Measurements from ENCODE around the gene RBM38.

The RBM38 gene

DNA sequence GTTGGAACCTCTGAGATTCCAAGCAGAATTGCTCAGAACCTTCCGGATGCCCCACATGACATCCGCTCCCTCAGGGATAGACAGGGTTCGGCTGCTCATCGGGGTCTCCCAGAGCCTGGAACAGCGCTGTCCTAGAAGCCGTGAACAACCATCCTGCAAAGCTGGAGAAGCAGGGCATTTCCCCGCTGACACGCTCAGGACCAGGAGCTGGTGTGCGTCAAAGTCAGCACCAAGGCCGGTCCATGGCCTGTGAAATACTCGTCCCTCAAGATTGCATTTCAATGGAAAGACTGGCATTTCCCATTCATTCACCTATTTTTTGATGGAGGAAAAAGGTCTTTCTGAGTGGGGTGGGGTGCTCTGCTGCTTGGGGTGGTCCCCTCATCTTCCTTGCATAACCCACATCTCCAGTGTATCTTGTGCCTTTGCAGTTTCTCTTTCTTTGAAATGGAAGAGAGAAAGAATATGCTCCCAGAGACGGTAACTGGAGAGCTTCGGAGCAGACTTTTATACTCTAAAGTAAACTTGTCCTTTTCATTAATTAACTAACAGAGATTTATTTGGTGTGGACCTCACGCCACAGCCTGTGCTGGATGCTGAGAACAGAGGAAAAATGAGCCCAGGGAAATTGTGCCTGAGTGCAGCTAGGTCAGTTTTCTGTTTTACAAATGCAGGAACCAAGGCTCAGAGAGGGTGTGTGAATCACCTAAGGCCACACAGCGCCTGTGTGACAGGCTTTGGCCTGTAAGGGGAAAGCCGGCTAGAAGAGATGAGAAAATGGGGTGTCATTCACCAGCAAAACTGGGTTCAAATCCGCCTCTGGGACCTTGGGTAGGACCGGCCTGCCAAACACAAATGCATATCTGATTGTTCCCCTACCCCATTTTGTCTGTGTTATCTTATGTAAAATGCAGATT is 52.4 kb downstream of the RBM38 start:
- TF ChIP-seq, protein P1, sequence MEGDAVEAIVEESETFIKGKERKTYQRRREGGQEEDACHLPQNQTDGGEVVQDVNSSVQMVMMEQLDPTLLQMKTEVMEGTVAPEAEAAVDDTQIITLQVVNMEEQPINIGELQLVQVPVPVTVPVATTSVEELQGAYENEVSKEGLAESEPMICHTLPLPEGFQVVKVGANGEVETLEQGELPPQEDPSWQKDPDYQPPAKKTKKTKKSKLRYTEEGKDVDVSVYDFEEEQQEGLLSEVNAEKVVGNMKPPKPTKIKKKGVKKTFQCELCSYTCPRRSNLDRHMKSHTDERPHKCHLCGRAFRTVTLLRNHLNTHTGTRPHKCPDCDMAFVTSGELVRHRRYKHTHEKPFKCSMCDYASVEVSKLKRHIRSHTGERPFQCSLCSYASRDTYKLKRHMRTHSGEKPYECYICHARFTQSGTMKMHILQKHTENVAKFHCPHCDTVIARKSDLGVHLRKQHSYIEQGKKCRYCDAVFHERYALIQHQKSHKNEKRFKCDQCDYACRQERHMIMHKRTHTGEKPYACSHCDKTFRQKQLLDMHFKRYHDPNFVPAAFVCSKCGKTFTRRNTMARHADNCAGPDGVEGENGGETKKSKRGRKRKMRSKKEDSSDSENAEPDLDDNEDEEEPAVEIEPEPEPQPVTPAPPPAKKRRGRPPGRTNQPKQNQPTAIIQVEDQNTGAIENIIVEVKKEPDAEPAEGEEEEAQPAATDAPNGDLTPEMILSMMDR (IDR thresholded peaks at IDR 0.05) = no peak

DNA sequence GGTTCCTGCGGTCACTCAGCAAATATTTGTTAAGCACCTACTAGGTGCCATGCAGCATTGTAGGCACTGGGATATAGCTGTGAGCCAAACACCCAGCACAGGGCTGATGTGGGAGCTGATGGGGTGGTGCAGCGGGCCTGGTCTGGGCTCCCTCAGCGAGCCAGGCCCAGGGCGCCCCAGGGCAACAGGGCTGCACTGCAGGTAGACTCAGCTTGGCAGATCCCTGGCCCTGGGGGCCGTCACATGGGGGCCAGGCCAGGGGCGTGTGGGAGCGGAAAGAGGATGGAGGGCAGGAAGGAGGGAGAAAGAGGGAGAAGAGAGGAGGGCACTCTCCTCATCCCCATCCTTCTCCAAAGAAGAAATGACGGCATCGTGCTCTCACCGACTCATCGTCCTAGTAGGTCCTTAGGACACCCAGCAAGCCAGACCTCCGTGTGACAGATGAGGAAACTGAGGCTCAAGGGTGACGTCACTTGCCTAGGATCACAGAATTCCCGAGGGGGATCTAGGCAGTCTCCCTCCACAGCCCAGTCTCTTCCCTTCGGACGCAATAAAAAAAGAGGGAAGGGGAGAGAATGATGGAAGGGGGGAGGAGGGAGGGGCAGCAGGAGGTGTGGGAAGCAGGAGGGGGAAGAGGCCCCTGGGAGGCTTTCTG is 53.3 kb downstream of the RBM38 start:
- TF ChIP-seq, protein P1 (IDR thresholded peaks at IDR 0.05) = no peak

DNA sequence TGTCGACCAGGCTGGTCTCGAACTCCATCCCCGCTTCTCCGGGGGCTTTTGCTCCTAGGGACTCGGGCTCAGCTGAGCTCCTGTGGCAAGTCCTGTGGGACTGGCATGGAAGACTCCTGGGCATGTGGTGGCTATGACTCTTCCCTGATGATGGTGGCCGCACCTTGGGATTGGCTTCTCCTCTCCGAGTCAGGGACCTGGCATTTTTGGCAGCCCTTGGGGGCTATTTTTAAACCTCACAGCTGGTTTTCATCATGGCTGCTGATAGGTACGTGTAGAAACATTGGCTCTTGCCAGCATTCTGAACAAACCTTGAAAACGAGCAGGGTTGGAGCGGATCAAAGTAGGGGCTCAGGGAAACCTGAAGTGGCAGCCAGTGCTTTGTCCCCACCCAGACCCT is 54.1 kb downstream of the RBM38 start:
- TF ChIP-seq, protein P1 (IDR thresholded peaks at IDR 0.05) = no peak

GRCh38 chr20:57445774-57446173 is 54.6 kb downstream of the RBM38 start:
- TF ChIP-seq, protein P1 (IDR thresholded peaks at IDR 0.05) = no peak

- TF ChIP-seq, protein P1 (IDR thresholded peaks at IDR 0.05) = no peak
Measured at GRCh38 chr20:57448764-57449354, 57.7 kb downstream of the RBM38 start.

GRCh38 chr20:57449398-57450354 is 58.5 kb downstream of the RBM38 start:
- TF ChIP-seq, protein P1 (IDR thresholded peaks at IDR 0.05) = no peak

GRCh38 chr20:57450419-57450818 is 59.2 kb downstream of the RBM38 start:
- TF ChIP-seq, protein P1 (IDR thresholded peaks at IDR 0.05) = no peak
